DOHH2 (cell line): Measurements from ENCODE around the gene DOCK10.

Experiments used
- EZH2phosphoT487 ChIP-seq: fragments of 200-600 bp; sonication (generic); IDR thresholded peaks from 2 replicates; pipeline ENCODE4 v1.6.1; 2017; ENCODE audit warnings: borderline replicate concordance, mild to moderate bottlenecking, antibody characterized with exemption, low read length, moderate library complexity, mixed read lengths
- TF ChIP-seq, protein P1 (sequence below): fragments of 200-600 bp; sonication (generic); IDR thresholded peaks from one replicate; pipeline ENCODE4 v1.5.1; 2014; ENCODE audit warnings: antibody characterized with exemption, mild to moderate bottlenecking, low read depth, low read length; ENCODE audit not compliant: poor library complexity, severe bottlenecking

DNA sequence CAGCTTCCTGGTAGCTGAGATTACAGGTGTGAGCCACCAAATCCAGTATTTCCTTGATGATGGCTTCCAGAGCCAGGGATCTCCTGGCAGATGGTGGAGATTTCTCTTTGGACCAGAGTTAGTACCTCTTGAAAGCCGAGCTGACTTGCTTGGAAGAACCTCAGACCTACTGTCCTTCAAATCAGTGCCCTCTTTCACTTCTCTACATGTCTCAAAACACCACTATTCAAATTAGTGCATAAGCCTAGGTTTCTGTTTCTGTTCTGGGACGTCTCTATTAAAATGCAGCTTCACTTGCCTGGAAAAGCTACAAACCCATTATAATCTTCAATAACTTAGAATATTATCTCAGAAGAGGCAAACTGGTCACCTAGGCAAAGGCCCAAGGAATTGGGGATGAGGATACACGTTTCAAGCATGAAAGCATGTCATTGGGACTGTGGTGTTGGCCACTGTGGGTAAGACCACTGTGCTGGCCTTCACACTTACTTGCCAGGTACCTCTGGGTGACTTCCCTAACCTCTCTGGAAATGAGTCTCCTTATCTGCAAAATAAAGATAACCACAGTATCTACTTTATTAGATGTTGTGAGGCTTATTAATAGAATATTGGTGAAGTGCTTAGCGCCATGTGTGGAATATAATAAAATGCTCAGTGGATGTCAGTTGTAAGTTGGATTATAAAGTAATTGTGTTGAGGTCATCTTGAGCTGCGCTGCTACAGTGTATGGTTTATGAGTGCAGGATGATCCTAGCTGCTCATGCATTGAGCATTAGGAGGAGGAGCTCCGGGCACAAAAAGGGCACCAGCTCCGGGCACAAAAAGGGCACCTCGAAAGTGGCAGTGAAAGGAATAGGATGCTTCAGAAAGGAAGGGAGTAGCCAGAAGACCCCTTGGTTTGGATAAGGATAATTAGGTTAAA, 84.5 kb downstream of the DOCK10 start:
- TF ChIP-seq, protein P1, sequence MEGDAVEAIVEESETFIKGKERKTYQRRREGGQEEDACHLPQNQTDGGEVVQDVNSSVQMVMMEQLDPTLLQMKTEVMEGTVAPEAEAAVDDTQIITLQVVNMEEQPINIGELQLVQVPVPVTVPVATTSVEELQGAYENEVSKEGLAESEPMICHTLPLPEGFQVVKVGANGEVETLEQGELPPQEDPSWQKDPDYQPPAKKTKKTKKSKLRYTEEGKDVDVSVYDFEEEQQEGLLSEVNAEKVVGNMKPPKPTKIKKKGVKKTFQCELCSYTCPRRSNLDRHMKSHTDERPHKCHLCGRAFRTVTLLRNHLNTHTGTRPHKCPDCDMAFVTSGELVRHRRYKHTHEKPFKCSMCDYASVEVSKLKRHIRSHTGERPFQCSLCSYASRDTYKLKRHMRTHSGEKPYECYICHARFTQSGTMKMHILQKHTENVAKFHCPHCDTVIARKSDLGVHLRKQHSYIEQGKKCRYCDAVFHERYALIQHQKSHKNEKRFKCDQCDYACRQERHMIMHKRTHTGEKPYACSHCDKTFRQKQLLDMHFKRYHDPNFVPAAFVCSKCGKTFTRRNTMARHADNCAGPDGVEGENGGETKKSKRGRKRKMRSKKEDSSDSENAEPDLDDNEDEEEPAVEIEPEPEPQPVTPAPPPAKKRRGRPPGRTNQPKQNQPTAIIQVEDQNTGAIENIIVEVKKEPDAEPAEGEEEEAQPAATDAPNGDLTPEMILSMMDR, result no peak
- no peak for TF ChIP-seq EZH2phosphoT487
